Stimulated activated CD4-positive, alpha-beta T cell treated with anti-CD3 and anti-CD28 coated beads, Interleukin-12 subunit alpha, Interleukin-12 subunit beta, amount 100 ng/mL, for 4 hours (primary cell): ENCODE results near the gene SCFD2.

Experiments used
- DNase-seq: peaks from one replicate; pipeline ENCODE4 v3.0.0-alpha.2; 2020

Gene SCFD2

GRCh38 chr4:52945982-52946381, 419.9 kb downstream of the SCFD2 start:
- no peak for DNase-seq

GRCh38 chr4:52945326-52945898, 420.4 kb downstream of the SCFD2 start:
- no peak for DNase-seq

GRCh38 chr4:52943677-52944076, 422.2 kb downstream of the SCFD2 start:
- DNase-seq: no peak

- DNase-seq: no peak
Measured at GRCh38 chr4:52942936-52943335, 422.9 kb downstream of the SCFD2 start.

- DNase-seq: no peak
Measured at GRCh38 chr4:52941450-52941849, 424.4 kb downstream of the SCFD2 start.

GRCh38 chr4:52939739-52940138, 426.1 kb downstream of the SCFD2 start:
- no peak for DNase-seq

GRCh38 chr4:52939325-52939724, 426.5 kb downstream of the SCFD2 start:
- DNase-seq: no peak

- DNase-seq: no peak
Measured at GRCh38 chr4:52937829-52938228, 428.0 kb downstream of the SCFD2 start.

- no peak for DNase-seq
Measured at GRCh38 chr4:52936729-52937128, 429.1 kb downstream of the SCFD2 start.

- DNase-seq: no peak
Measured at GRCh38 chr4:52935317-52935716, 430.5 kb downstream of the SCFD2 start.

GRCh38 chr4:52933738-52934137, 432.1 kb downstream of the SCFD2 start:
- no peak for DNase-seq

- DNase-seq: no peak
Measured at GRCh38 chr4:52932591-52933470, 433.0 kb downstream of the SCFD2 start.

- no peak for DNase-seq
Measured at GRCh38 chr4:52931243-52931642, 434.6 kb downstream of the SCFD2 start.

- no peak for DNase-seq
Measured at GRCh38 chr4:52926196-52926974, 439.5 kb downstream of the SCFD2 start.

- no peak for DNase-seq
Measured at GRCh38 chr4:52925531-52925968, 440.3 kb downstream of the SCFD2 start.

- no peak for DNase-seq
Measured at GRCh38 chr4:52919461-52919860, 446.4 kb downstream of the SCFD2 start.

- DNase-seq: no peak
Measured at GRCh38 chr4:52917817-52918216, 448.0 kb downstream of the SCFD2 start.

GRCh38 chr4:52915730-52916300, 450.0 kb downstream of the SCFD2 start:
- no peak for DNase-seq

GRCh38 chr4:52915191-52915590, 450.7 kb downstream of the SCFD2 start:
- no peak for DNase-seq

- DNase-seq: no peak
Measured at GRCh38 chr4:52914051-52914605, 451.7 kb downstream of the SCFD2 start.

- DNase-seq: no peak
Measured at GRCh38 chr4:52912608-52913007, 453.3 kb downstream of the SCFD2 start.

GRCh38 chr4:52911684-52912294, 454.1 kb downstream of the SCFD2 start:
- DNase-seq: peak; percentile 64

GRCh38 chr4:52910115-52910514, 455.7 kb downstream of the SCFD2 start:
- no peak for DNase-seq
